ENCODE data around the gene ERCC5.

Gene ERCC5

DNA sequence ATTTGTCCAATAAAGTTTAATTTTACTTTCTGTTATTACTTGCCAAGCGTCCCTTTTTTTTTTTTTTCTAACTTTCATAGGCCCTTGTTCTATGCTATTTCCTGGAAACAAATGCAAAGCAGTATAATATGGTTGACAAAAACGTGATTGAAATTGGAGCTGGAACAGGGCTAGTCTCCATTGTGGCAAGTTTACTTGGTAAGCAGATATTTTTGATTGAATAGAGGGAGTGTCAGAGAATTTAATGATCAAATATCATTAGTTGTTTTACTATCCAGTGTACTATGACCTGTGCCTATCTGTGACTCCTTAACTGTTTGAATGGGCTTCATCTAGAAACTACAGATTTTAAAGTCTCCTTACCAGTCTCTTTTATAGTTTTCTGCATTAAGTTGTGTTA, 46.7 kb downstream of the ERCC5 start:
- H3K4me3 ChIP-seq (replicated peaks; ENCODE audit: insufficient read depth, low read length): no peak overlapping the region
- TF ChIP-seq, protein P1, sequence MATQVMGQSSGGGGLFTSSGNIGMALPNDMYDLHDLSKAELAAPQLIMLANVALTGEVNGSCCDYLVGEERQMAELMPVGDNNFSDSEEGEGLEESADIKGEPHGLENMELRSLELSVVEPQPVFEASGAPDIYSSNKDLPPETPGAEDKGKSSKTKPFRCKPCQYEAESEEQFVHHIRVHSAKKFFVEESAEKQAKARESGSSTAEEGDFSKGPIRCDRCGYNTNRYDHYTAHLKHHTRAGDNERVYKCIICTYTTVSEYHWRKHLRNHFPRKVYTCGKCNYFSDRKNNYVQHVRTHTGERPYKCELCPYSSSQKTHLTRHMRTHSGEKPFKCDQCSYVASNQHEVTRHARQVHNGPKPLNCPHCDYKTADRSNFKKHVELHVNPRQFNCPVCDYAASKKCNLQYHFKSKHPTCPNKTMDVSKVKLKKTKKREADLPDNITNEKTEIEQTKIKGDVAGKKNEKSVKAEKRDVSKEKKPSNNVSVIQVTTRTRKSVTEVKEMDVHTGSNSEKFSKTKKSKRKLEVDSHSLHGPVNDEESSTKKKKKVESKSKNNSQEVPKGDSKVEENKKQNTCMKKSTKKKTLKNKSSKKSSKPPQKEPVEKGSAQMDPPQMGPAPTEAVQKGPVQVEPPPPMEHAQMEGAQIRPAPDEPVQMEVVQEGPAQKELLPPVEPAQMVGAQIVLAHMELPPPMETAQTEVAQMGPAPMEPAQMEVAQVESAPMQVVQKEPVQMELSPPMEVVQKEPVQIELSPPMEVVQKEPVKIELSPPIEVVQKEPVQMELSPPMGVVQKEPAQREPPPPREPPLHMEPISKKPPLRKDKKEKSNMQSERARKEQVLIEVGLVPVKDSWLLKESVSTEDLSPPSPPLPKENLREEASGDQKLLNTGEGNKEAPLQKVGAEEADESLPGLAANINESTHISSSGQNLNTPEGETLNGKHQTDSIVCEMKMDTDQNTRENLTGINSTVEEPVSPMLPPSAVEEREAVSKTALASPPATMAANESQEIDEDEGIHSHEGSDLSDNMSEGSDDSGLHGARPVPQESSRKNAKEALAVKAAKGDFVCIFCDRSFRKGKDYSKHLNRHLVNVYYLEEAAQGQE (IDR thresholded peaks at IDR 0.05; ENCODE audit: insufficient replicate concordance, low read depth): no peak
- TF ChIP-seq, protein P2, sequence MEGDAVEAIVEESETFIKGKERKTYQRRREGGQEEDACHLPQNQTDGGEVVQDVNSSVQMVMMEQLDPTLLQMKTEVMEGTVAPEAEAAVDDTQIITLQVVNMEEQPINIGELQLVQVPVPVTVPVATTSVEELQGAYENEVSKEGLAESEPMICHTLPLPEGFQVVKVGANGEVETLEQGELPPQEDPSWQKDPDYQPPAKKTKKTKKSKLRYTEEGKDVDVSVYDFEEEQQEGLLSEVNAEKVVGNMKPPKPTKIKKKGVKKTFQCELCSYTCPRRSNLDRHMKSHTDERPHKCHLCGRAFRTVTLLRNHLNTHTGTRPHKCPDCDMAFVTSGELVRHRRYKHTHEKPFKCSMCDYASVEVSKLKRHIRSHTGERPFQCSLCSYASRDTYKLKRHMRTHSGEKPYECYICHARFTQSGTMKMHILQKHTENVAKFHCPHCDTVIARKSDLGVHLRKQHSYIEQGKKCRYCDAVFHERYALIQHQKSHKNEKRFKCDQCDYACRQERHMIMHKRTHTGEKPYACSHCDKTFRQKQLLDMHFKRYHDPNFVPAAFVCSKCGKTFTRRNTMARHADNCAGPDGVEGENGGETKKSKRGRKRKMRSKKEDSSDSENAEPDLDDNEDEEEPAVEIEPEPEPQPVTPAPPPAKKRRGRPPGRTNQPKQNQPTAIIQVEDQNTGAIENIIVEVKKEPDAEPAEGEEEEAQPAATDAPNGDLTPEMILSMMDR (IDR thresholded peaks at IDR 0.05; ENCODE audit: insufficient read depth, low read length): no peak
- H3K27me3 ChIP-seq (ENCODE audit: insufficient read depth, poor library complexity, severe bottlenecking): no peaks in the 10 kb centered on the region
- no peak overlapping the region for H3K27ac ChIP-seq (replicated peaks)
- DNase-seq (ENCODE audit: low read depth in 1 of 2, low spot score in 1 of 2): no peak

DNA sequence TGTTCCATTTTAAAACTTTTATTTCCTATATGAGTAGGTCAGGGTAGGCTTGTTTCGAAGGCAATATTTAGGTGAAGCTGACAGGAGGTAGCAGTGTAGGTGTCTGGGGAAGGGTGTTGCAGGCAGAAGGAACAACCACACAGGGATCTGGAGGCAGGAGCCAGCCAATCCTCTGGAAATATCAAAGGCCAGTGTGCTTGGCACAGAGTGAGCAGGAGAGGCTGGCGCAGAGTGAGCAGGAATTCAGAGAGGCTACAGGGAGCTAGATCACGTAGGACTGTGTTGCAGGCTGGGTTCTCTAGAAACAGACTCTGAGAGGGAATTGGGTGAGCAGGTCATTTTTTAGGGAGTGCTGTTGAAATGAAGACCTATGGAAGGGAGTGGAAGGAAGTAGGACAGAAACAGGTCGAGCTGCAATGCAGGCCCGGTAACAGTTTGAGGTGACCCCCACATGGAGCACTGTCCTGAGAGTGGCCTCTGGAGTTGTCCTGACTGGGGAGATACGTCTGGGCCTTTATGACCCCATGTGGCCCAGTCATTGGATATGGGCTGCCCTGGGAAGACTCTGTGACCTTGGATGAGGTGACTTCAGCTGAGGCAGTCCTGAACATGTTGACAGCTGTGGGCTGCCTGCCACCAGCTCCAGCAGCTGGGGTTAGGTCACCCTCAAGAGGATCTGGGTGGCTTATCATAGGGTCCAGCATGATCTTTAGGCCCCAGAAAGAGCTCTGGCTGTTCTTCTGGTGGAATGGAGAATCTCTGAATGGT, 51.7 kb downstream of the ERCC5 start:
- Histone ChIP-seq H3K4me3 (replicated peaks; ENCODE audit: insufficient read depth, low read length) (no peak overlapping the region), H3K27ac (replicated peaks) (no peak overlapping the region), H3K27me3 (ENCODE audit: insufficient read depth, poor library complexity, severe bottlenecking) (no peaks in the 10 kb centered on the region)
- TF ChIP-seq, protein P1 (IDR thresholded peaks at IDR 0.05; ENCODE audit: insufficient replicate concordance, low read depth): no peak
- TF ChIP-seq, protein P2 (IDR thresholded peaks at IDR 0.05; ENCODE audit: insufficient read depth, low read length): no peak
- TF ChIP-seq SPI1 (IDR thresholded peaks at IDR 0.05; ENCODE audit: borderline replicate concordance, low read depth) (no peak), GABPA (IDR thresholded peaks at IDR 0.05; ENCODE audit: low read depth) (no peak), POLR2AphosphoS5 (IDR thresholded peaks at IDR 0.05; ENCODE audit: low read depth) (no peak)
- no peak for DNase-seq (ENCODE audit: low read depth in 1 of 2, low spot score in 1 of 2)

DNA sequence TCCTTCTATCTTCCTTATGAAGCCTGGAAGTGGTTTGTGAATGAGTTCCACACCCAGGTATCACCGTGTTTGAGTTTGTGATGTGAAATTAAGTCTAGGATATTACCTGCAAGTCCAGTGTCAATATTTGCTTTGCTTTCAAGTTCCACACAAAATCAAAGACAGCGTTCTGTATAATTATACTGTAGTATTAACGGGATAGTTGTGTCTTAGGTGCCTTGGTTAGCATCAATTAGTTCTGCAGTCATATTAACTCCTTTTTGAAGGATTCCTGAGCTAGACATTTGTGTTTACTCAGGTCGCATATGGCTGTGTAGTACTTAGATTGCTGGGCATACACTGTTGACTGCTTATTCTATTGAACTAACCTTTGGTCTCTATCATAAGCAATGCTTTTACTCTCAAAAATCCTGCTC, 54.4 kb downstream of the ERCC5 start:
- no peak overlapping the region for H3K4me3 ChIP-seq (replicated peaks; ENCODE audit: insufficient read depth, low read length)
- no peak for DNase-seq (ENCODE audit: low read depth in 1 of 2, low spot score in 1 of 2)
- TF ChIP-seq, protein P2 (IDR thresholded peaks at IDR 0.05; ENCODE audit: insufficient read depth, low read length): no peak
- TF ChIP-seq GABPA (IDR thresholded peaks at IDR 0.05; ENCODE audit: low read depth) (no peak), POLR2AphosphoS5 (IDR thresholded peaks at IDR 0.05; ENCODE audit: low read depth) (no peak), SPI1 (IDR thresholded peaks at IDR 0.05; ENCODE audit: borderline replicate concordance, low read depth) (no peak)
- TF ChIP-seq, protein P1 (IDR thresholded peaks at IDR 0.05; ENCODE audit: insufficient replicate concordance, low read depth): no peak

More for the DNA sequence above, 54.4 kb downstream of the ERCC5 start:
- Histone ChIP-seq H3K27me3 (ENCODE audit: insufficient read depth, poor library complexity, severe bottlenecking) (no peaks in the 10 kb centered on the region), H3K27ac (replicated peaks) (no peak overlapping the region)
